CD4-positive, alpha-beta T cell (primary cell): ENCODE data around the gene GATA5. TPM values are rescaled to one million over a fixed set of nuclear protein-coding genes. Genes with fewer than 3 reads are reported as not detected.

ENCODE experiments used
- ATAC-seq: fragments of 200-7000 bp; cut with Tn5 transposase; one replicate; pipeline ENCODE4 v1.10.0; 2022; ENCODE audit warnings: mild to moderate bottlenecking; ENCODE audit not compliant: poor library complexity
- CTCF ChIA-PET: fragments of 350-600 bp; sonication (Branson Sonifier 250); formaldehyde crosslinking; loops from one replicate; lab custom pipeline; 2021; ENCODE audit warnings: antibody characterized with exemption, inconsistent platforms; lab: Charles Lee
- POLR2A ChIA-PET: fragments of 350-600 bp; sonication (Branson Sonifier 250); formaldehyde crosslinking; loops from one replicate; lab custom pipeline; 2021; ENCODE audit warnings: antibody characterized with exemption, inconsistent platforms; lab: Charles Lee
- DNase-seq, 14 experiments: peaks; one replicate each; pipeline ENCODE4 v3.0.0-alpha.2; 2013 to 2020; ENCODE audit warnings: mixed read lengths in 2 of 14
- H3K27ac ChIP-seq, 2 donors: one replicate each; pipeline versions ENCODE4 v1.5.1 to v1.7.0; 2013; ENCODE audit warnings: low read length in 2 of 2, low read depth in 1 of 2, mild to moderate bottlenecking in 1 of 2
- H3K27me3 ChIP-seq, 2 experiments: 1 replicate in 1 of 2; 2 replicates in 1 of 2; pipeline versions ENCODE4 v1.6.1 to v1.7.0; 2013; ENCODE audit warnings: low read length in 2 of 2, control low read depth in 1 of 2, mild to moderate bottlenecking in 1 of 2, moderate library complexity in 1 of 2; ENCODE audit not compliant: insufficient read depth in 2 of 2, control insufficient read depth in 1 of 2
- H3K36me3 ChIP-seq: one replicate; pipeline ENCODE4 v1.6.1; 2013; ENCODE audit warnings: low read length, control low read depth; ENCODE audit not compliant: insufficient read depth
- H3K4me1 ChIP-seq: one replicate; pipeline ENCODE4 v1.6.1; 2013; ENCODE audit warnings: low read length, control low read depth; ENCODE audit not compliant: insufficient read depth
- H3K4me3 ChIP-seq: one replicate; pipeline ENCODE4 v1.5.1; 2013; ENCODE audit warnings: mild to moderate bottlenecking, low read length, moderate library complexity
- H3K9me3 ChIP-seq, 2 experiments: 1 replicate in 1 of 2; 2 replicates in 1 of 2; pipeline versions ENCODE4 v1.6.1 to v1.7.0; 2013; ENCODE audit warnings: low read length in 2 of 2, mild to moderate bottlenecking in 2 of 2, control low read depth in 1 of 2, moderate library complexity in 1 of 2; ENCODE audit not compliant: control insufficient read depth in 1 of 2, insufficient read depth in 1 of 2
- H3K27ac Mint-ChIP-seq: one replicate; pipeline ENCODE4 v1.8.0; 2020; ENCODE audit warnings: mixed read lengths
- H3K27me3 Mint-ChIP-seq: one replicate; pipeline ENCODE4 v1.8.0; 2021; ENCODE audit warnings: mixed read lengths
- H3K36me3 Mint-ChIP-seq: one replicate; pipeline ENCODE4 v1.8.0; 2021; ENCODE audit warnings: low read depth, mixed read lengths
- H3K4me1 Mint-ChIP-seq: one replicate; pipeline ENCODE4 v1.8.0; 2021; ENCODE audit warnings: low read depth, mixed read lengths
- H3K4me3 Mint-ChIP-seq: one replicate; pipeline ENCODE4 v1.8.0; 2020; ENCODE audit warnings: mild to moderate bottlenecking, mixed read lengths
- H3K9me3 Mint-ChIP-seq: one replicate; pipeline ENCODE4 v1.8.0; 2020; ENCODE audit warnings: mixed read lengths
- CTCF ChIP-seq: fragments of 200-600 bp; IDR thresholded peaks from one replicate; pipeline ENCODE4 v1.8.0; 2022; ENCODE audit warnings: antibody characterized with exemption, mild to moderate bottlenecking
- intact Hi-C, 2 experiments: fragments of 100-400 bp; cut with DNase I in 1 of 2; cut with micrococcal nuclease in 1 of 2; formaldehyde crosslinking; loops; one replicate each; pipeline versions ENCODE4 v1.15.1 to v1.9.0; 2023 to 2025; cut with DNase I, micrococcal nuclease
- total RNA-seq, 174 experiments: library from RNA in 2 of 174; stranded (reverse) in 2 of 174; gene quantifications; one replicate each; pipeline ENCODE4 v1.2.3 and lab custom pipeline; 2021 to 2026

GATA5 gene
- total RNA-seq, 2 experiments from 2014 or later = not detected

- DNase-seq = no peak
- H3K27ac Mint-ChIP-seq = no peak overlapping the region
- Histone ChIP-seq H3K27me3 (peaks cover 64 to 85% of the 10 kb centered on the region in 2 experiments), H3K9me3 (peaks cover 0 to 38% of the 10 kb centered on the region in 2 experiments), H3K27ac (no peak overlapping the region), H3K36me3 (no peaks in the 10 kb centered on the region), H3K4me3 (no peak overlapping the region), H3K4me1 (peaks cover 18% of the 10 kb centered on the region)
- ChIA-PET POLR2A (no interaction called here), CTCF (no interaction called here)
- intact Hi-C loops = no loop called here
- no peaks in the 10 kb centered on the region for H3K36me3 Mint-ChIP-seq
- H3K9me3 Mint-ChIP-seq = no peaks in the 10 kb centered on the region
- no peak for ATAC-seq
- peaks cover 4% of the 10 kb centered on the region for H3K4me1 Mint-ChIP-seq
- no peak for TF ChIP-seq CTCF
- H3K4me3 Mint-ChIP-seq = no peak overlapping the region
- H3K27me3 Mint-ChIP-seq = peaks cover 64% of the 10 kb centered on the region
These were observed 3.4 kb upstream of the GATA5 start for GRCh38 chr20:62479156-62479555.

GRCh38 chr20:62477669-62478455 lies 2.1 kb upstream of the GATA5 start:
- Histone ChIP-seq H3K27ac (no peak overlapping the region), H3K36me3 (no peaks in the 10 kb centered on the region), H3K27me3 (peaks cover 63 to 85% of the 10 kb centered on the region in 2 experiments), H3K9me3 (peaks cover 0 to 34% of the 10 kb centered on the region in 2 experiments), H3K4me1 (peaks cover 18% of the 10 kb centered on the region), H3K4me3 (no peak overlapping the region)
- ChIA-PET CTCF (no interaction called here), POLR2A (no interaction called here)
- Mint-ChIP-seq H3K4me1 (peaks cover 4% of the 10 kb centered on the region), H3K4me3 (no peak overlapping the region), H3K36me3 (no peaks in the 10 kb centered on the region), H3K27ac (no peak overlapping the region), H3K9me3 (no peaks in the 10 kb centered on the region), H3K27me3 (peaks cover 54% of the 10 kb centered on the region)
- no peak for TF ChIP-seq CTCF
- DNase-seq = no peak
- no peak for ATAC-seq
- intact Hi-C loops = no loop called here

GRCh38 chr20:62476056-62476838 lies 452 bp upstream of the GATA5 start:
- CTCF ChIA-PET = no interaction called here
- Mint-ChIP-seq H3K9me3 (no peaks in the 10 kb centered on the region), H3K4me1 (peaks cover 4% of the 10 kb centered on the region), H3K27ac (no peak overlapping the region), H3K27me3 (peaks cover 51% of the 10 kb centered on the region), H3K36me3 (no peaks in the 10 kb centered on the region), H3K4me3 (no peak overlapping the region)
- Histone ChIP-seq H3K27me3 (peaks cover 54 to 81% of the 10 kb centered on the region in 2 experiments), H3K4me3 (no peak overlapping the region), H3K4me1 (peaks cover 8% of the 10 kb centered on the region), H3K27ac (no peak overlapping the region), H3K9me3 (peaks cover 0 to 25% of the 10 kb centered on the region in 2 experiments), H3K36me3 (no peaks in the 10 kb centered on the region)
- ATAC-seq (no peak), DNase-seq (no peak)
- intact Hi-C loops = no loop called here
- TF ChIP-seq CTCF = no peak
- POLR2A ChIA-PET = no interaction called here
